Measurements from ENCODE around the gene MAGI1. TPM values are rescaled to one million over a fixed set of nuclear protein-coding genes. Genes with fewer than 3 reads are reported as not detected.

Gene MAGI1
- polyA plus RNA-seq, 3 donors = not detected

- 58% methylated on average over 2 of the region's 3 CpGs for WGBS (ENCODE audit: insufficient coverage)
Observed at GRCh38 chr3:65335587-65335986, 703.1 kb downstream of the MAGI1 start.

GRCh38 chr3:65334045-65334665 is 704.6 kb downstream of the MAGI1 start:
- H3K9me3 Mint-ChIP-seq = peaks cover 0 to 7% (median 2%) of the 10 kb centered on the region in 7 donors
- H3K27ac Mint-ChIP-seq = no peak overlapping the region
- Histone ChIP-seq H3K4me3 (replicated peaks in 1 of 3; ENCODE audit: low read depth in 2 of 3, low read length in 3 of 3) (no peak overlapping the region), H3K27ac (ENCODE audit: low read depth in 1 of 2, low read length in 2 of 2) (no peak overlapping the region), H3K4me2 (replicated peaks; ENCODE audit: extremely low read depth, low read length, poor library complexity, severe bottlenecking) (no peak overlapping the region), H3K9ac (ENCODE audit: insufficient read depth, low read length, poor library complexity, severe bottlenecking) (no peak overlapping the region), H3K9me3 (replicated peaks in 1 of 2; ENCODE audit: control insufficient read depth in 1 of 2, insufficient read depth in 1 of 2, low read length in 2 of 2) (no peaks in the 10 kb centered on the region), H3K79me2 (ENCODE audit: insufficient read depth, low read length) (no peaks in the 10 kb centered on the region), H4K20me1 (ENCODE audit: insufficient read depth, low read length) (no peaks in the 10 kb centered on the region), H3K36me3 (replicated peaks in 1 of 2; ENCODE audit: control insufficient read depth in 1 of 2, insufficient read depth in 2 of 2, low read length in 2 of 2) (no peaks in the 10 kb centered on the region), H3K27me3 (ENCODE audit: control insufficient read depth in 2 of 2, insufficient read depth in 2 of 2, low read length in 2 of 2) (no peaks in the 10 kb centered on the region), H2AFZ (ENCODE audit: insufficient read depth, low read depth, low read length, poor library complexity, severe bottlenecking) (no peak overlapping the region), H3K4me1 (ENCODE audit: control insufficient read depth in 1 of 2, insufficient read depth in 2 of 2, low read length in 2 of 2) (no peaks in the 10 kb centered on the region)
- H3K27me3 Mint-ChIP-seq (ENCODE audit: low read depth in 3 of 3) = peaks cover 0 to 2% (median 0%) of the 10 kb centered on the region in 3 donors
- no peak for DNase-seq
- no peak overlapping the region for H3K4me3 Mint-ChIP-seq
- H3K36me3 Mint-ChIP-seq = no peaks in the 10 kb centered on the region
- TF ChIP-seq CTCF (IDR thresholded peaks at IDR 0.05) = no peak
- WGBS (ENCODE audit: insufficient coverage) = 30% methylated on average over 1 of the region's 1 CpG
- no peaks in the 10 kb centered on the region for H3K4me1 Mint-ChIP-seq
- intact Hi-C loops (cut with micrococcal nuclease) = no loop called here

More at GRCh38 chr3:65335587-65335986, 703.1 kb downstream of the MAGI1 start:
- Mint-ChIP-seq H3K27me3 (ENCODE audit: low read depth in 3 of 3) (peaks cover 0 to 4% (median 0%) of the 10 kb centered on the region in 3 donors), H3K4me3 (no peak overlapping the region), H3K4me1 (no peaks in the 10 kb centered on the region), H3K36me3 (no peaks in the 10 kb centered on the region), H3K9me3 (peaks cover 0 to 7% (median 2%) of the 10 kb centered on the region in 7 donors), H3K27ac (no peak overlapping the region)
- Histone ChIP-seq H3K4me1 (ENCODE audit: control insufficient read depth in 1 of 2, insufficient read depth in 2 of 2, low read length in 2 of 2) (no peaks in the 10 kb centered on the region), H3K27me3 (ENCODE audit: control insufficient read depth in 2 of 2, insufficient read depth in 2 of 2, low read length in 2 of 2) (no peaks in the 10 kb centered on the region), H3K36me3 (replicated peaks in 1 of 2; ENCODE audit: control insufficient read depth in 1 of 2, insufficient read depth in 2 of 2, low read length in 2 of 2) (no peaks in the 10 kb centered on the region), H2AFZ (ENCODE audit: insufficient read depth, low read depth, low read length, poor library complexity, severe bottlenecking) (no peak overlapping the region), H3K4me2 (replicated peaks; ENCODE audit: extremely low read depth, low read length, poor library complexity, severe bottlenecking) (no peak overlapping the region), H3K4me3 (replicated peaks in 1 of 3; ENCODE audit: low read depth in 2 of 3, low read length in 3 of 3) (no peak overlapping the region), H4K20me1 (ENCODE audit: insufficient read depth, low read length) (no peaks in the 10 kb centered on the region), H3K9ac (ENCODE audit: insufficient read depth, low read length, poor library complexity, severe bottlenecking) (no peak overlapping the region), H3K79me2 (ENCODE audit: insufficient read depth, low read length) (no peaks in the 10 kb centered on the region), H3K27ac (ENCODE audit: low read depth in 1 of 2, low read length in 2 of 2) (no peak overlapping the region), H3K9me3 (replicated peaks in 1 of 2; ENCODE audit: control insufficient read depth in 1 of 2, insufficient read depth in 1 of 2, low read length in 2 of 2) (no peaks in the 10 kb centered on the region)
- intact Hi-C loops (cut with micrococcal nuclease) = no loop called here
- no peak for DNase-seq
- TF ChIP-seq CTCF (IDR thresholded peaks at IDR 0.05) = no peak

Data from CD14-positive monocyte (primary cell).